ENCODE data around the gene FHIT.
"Not testable (repeated sequence)": the region's sequence is repeated elsewhere in the genome, so short reads cannot be mapped to it uniquely, and the experiment has no call there.

FHIT gene

GRCh38 chr3:61226166-61226686 is 25.0 kb downstream of the FHIT start:
- Histone ChIP-seq H3K9me3 (ENCODE audit: control insufficient read depth, insufficient read depth, low read length) (no peaks in the 10 kb centered on the region), H3K4me1 (ENCODE audit: control insufficient read depth, insufficient read depth, low read length) (no peaks in the 10 kb centered on the region), H3K36me3 (ENCODE audit: control insufficient read depth, insufficient read depth, low read length) (no peaks in the 10 kb centered on the region), H3K4me3 (ENCODE audit: low read depth, low read length) (no peak overlapping the region), H3K27me3 (ENCODE audit: control insufficient read depth, insufficient read depth, low read length) (no peaks in the 10 kb centered on the region), H3K9ac (ENCODE audit: low read depth, low read length) (no peak overlapping the region)

- no peaks in the 10 kb centered on the region for H3K9me3 ChIP-seq (ENCODE audit: control insufficient read depth, insufficient read depth, low read length)
- no peak overlapping the region for H3K4me3 ChIP-seq (ENCODE audit: low read depth, low read length)
- H3K4me1 ChIP-seq (ENCODE audit: control insufficient read depth, insufficient read depth, low read length) = no peaks in the 10 kb centered on the region
- H3K36me3 ChIP-seq (ENCODE audit: control insufficient read depth, insufficient read depth, low read length) = no peaks in the 10 kb centered on the region
- no peaks in the 10 kb centered on the region for H3K27me3 ChIP-seq (ENCODE audit: control insufficient read depth, insufficient read depth, low read length)
- H3K9ac ChIP-seq (ENCODE audit: low read depth, low read length) = no peak overlapping the region
Measured at GRCh38 chr3:61224823-61225222, 26.4 kb downstream of the FHIT start.

GRCh38 chr3:61223451-61223850 is 27.8 kb downstream of the FHIT start:
- Histone ChIP-seq H3K27me3 (ENCODE audit: control insufficient read depth, insufficient read depth, low read length) (no peaks in the 10 kb centered on the region), H3K9me3 (ENCODE audit: control insufficient read depth, insufficient read depth, low read length) (no peaks in the 10 kb centered on the region), H3K9ac (ENCODE audit: low read depth, low read length) (no peak overlapping the region), H3K4me3 (ENCODE audit: low read depth, low read length) (no peak overlapping the region), H3K4me1 (ENCODE audit: control insufficient read depth, insufficient read depth, low read length) (no peaks in the 10 kb centered on the region), H3K36me3 (ENCODE audit: control insufficient read depth, insufficient read depth, low read length) (no peaks in the 10 kb centered on the region)

- H3K9me3 ChIP-seq (ENCODE audit: control insufficient read depth, insufficient read depth, low read length) = no peaks in the 10 kb centered on the region
- H3K4me3 ChIP-seq (ENCODE audit: low read depth, low read length) = no peak overlapping the region
- H3K4me1 ChIP-seq (ENCODE audit: control insufficient read depth, insufficient read depth, low read length) = no peaks in the 10 kb centered on the region
- no peaks in the 10 kb centered on the region for H3K27me3 ChIP-seq (ENCODE audit: control insufficient read depth, insufficient read depth, low read length)
- no peaks in the 10 kb centered on the region for H3K36me3 ChIP-seq (ENCODE audit: control insufficient read depth, insufficient read depth, low read length)
- H3K9ac ChIP-seq (ENCODE audit: low read depth, low read length) = no peak overlapping the region
Measured at GRCh38 chr3:61222467-61222866, 28.8 kb downstream of the FHIT start.

- no peak overlapping the region for H3K4me3 ChIP-seq (ENCODE audit: low read depth, low read length)
- H3K9me3 ChIP-seq (ENCODE audit: control insufficient read depth, insufficient read depth, low read length) = no peaks in the 10 kb centered on the region
- no peaks in the 10 kb centered on the region for H3K27me3 ChIP-seq (ENCODE audit: control insufficient read depth, insufficient read depth, low read length)
- no peak overlapping the region for H3K9ac ChIP-seq (ENCODE audit: low read depth, low read length)
- H3K4me1 ChIP-seq (ENCODE audit: control insufficient read depth, insufficient read depth, low read length) = no peaks in the 10 kb centered on the region
- no peaks in the 10 kb centered on the region for H3K36me3 ChIP-seq (ENCODE audit: control insufficient read depth, insufficient read depth, low read length)
Measured at GRCh38 chr3:61221759-61222362, 29.4 kb downstream of the FHIT start.

- no peaks in the 10 kb centered on the region for H3K36me3 ChIP-seq (ENCODE audit: control insufficient read depth, insufficient read depth, low read length)
- no peak overlapping the region for H3K4me3 ChIP-seq (ENCODE audit: low read depth, low read length)
- H3K9me3 ChIP-seq (ENCODE audit: control insufficient read depth, insufficient read depth, low read length) = no peaks in the 10 kb centered on the region
- no peaks in the 10 kb centered on the region for H3K27me3 ChIP-seq (ENCODE audit: control insufficient read depth, insufficient read depth, low read length)
- H3K4me1 ChIP-seq (ENCODE audit: control insufficient read depth, insufficient read depth, low read length) = no peaks in the 10 kb centered on the region
- H3K9ac ChIP-seq (ENCODE audit: low read depth, low read length) = no peak overlapping the region
Measured at GRCh38 chr3:61218504-61218903, 32.7 kb downstream of the FHIT start.

- H3K4me3 ChIP-seq (ENCODE audit: low read depth, low read length); H3K9me3 ChIP-seq (ENCODE audit: control insufficient read depth, insufficient read depth, low read length); H3K36me3 ChIP-seq (ENCODE audit: control insufficient read depth, insufficient read depth, low read length); H3K27me3 ChIP-seq (ENCODE audit: control insufficient read depth, insufficient read depth, low read length); H3K4me1 ChIP-seq (ENCODE audit: control insufficient read depth, insufficient read depth, low read length); H3K9ac ChIP-seq (ENCODE audit: low read depth, low read length): not testable (repeated sequence)
Measured at GRCh38 chr3:61216171-61216570, 35.1 kb downstream of the FHIT start.

GRCh38 chr3:61202086-61202485 is 49.2 kb downstream of the FHIT start:
- Histone ChIP-seq H3K4me1 (ENCODE audit: control insufficient read depth, insufficient read depth, low read length) (no peaks in the 10 kb centered on the region), H3K27me3 (ENCODE audit: control insufficient read depth, insufficient read depth, low read length) (no peaks in the 10 kb centered on the region), H3K36me3 (ENCODE audit: control insufficient read depth, insufficient read depth, low read length) (no peaks in the 10 kb centered on the region), H3K4me3 (ENCODE audit: low read depth, low read length) (no peak overlapping the region), H3K9ac (ENCODE audit: low read depth, low read length) (no peak overlapping the region), H3K9me3 (ENCODE audit: control insufficient read depth, insufficient read depth, low read length) (no peaks in the 10 kb centered on the region)

- H3K27me3 ChIP-seq (ENCODE audit: control insufficient read depth, insufficient read depth, low read length) = no peaks in the 10 kb centered on the region
- H3K4me1 ChIP-seq (ENCODE audit: control insufficient read depth, insufficient read depth, low read length) = no peaks in the 10 kb centered on the region
- H3K9ac ChIP-seq (ENCODE audit: low read depth, low read length) = no peak overlapping the region
- no peak overlapping the region for H3K4me3 ChIP-seq (ENCODE audit: low read depth, low read length)
- no peaks in the 10 kb centered on the region for H3K9me3 ChIP-seq (ENCODE audit: control insufficient read depth, insufficient read depth, low read length)
- no peaks in the 10 kb centered on the region for H3K36me3 ChIP-seq (ENCODE audit: control insufficient read depth, insufficient read depth, low read length)
Measured at GRCh38 chr3:61201071-61201470, 50.2 kb downstream of the FHIT start.

- peaks cover under 1% of the 10 kb centered on the region for H3K4me1 ChIP-seq (ENCODE audit: control insufficient read depth, insufficient read depth, low read length)
- H3K9ac ChIP-seq (ENCODE audit: low read depth, low read length) = no peak overlapping the region
- H3K27me3 ChIP-seq (ENCODE audit: control insufficient read depth, insufficient read depth, low read length) = no peaks in the 10 kb centered on the region
- no peak overlapping the region for H3K4me3 ChIP-seq (ENCODE audit: low read depth, low read length)
- H3K9me3 ChIP-seq (ENCODE audit: control insufficient read depth, insufficient read depth, low read length) = no peaks in the 10 kb centered on the region
- no peaks in the 10 kb centered on the region for H3K36me3 ChIP-seq (ENCODE audit: control insufficient read depth, insufficient read depth, low read length)
Measured at GRCh38 chr3:61200270-61200669, 51.0 kb downstream of the FHIT start.

- H3K9ac ChIP-seq (ENCODE audit: low read depth, low read length) = no peak overlapping the region
- H3K4me1 ChIP-seq (ENCODE audit: control insufficient read depth, insufficient read depth, low read length) = peaks cover 4% of the 10 kb centered on the region
- H3K36me3 ChIP-seq (ENCODE audit: control insufficient read depth, insufficient read depth, low read length) = no peaks in the 10 kb centered on the region
- no peaks in the 10 kb centered on the region for H3K9me3 ChIP-seq (ENCODE audit: control insufficient read depth, insufficient read depth, low read length)
- H3K4me3 ChIP-seq (ENCODE audit: low read depth, low read length) = no peak overlapping the region
- H3K27me3 ChIP-seq (ENCODE audit: control insufficient read depth, insufficient read depth, low read length) = no peaks in the 10 kb centered on the region
Measured at GRCh38 chr3:61199843-61200242, 51.4 kb downstream of the FHIT start.

GRCh38 chr3:61194892-61195538 is 56.2 kb downstream of the FHIT start:
- Histone ChIP-seq H3K27me3 (ENCODE audit: control insufficient read depth, insufficient read depth, low read length) (no peaks in the 10 kb centered on the region), H3K4me1 (ENCODE audit: control insufficient read depth, insufficient read depth, low read length) (peaks cover 18% of the 10 kb centered on the region), H3K4me3 (ENCODE audit: low read depth, low read length) (no peak overlapping the region), H3K9me3 (ENCODE audit: control insufficient read depth, insufficient read depth, low read length) (no peaks in the 10 kb centered on the region), H3K36me3 (ENCODE audit: control insufficient read depth, insufficient read depth, low read length) (no peaks in the 10 kb centered on the region), H3K9ac (ENCODE audit: low read depth, low read length) (no peak overlapping the region)
